ENCODE data around the gene PLPPR1. TPM values are rescaled to one million over a fixed set of nuclear protein-coding genes. Genes with fewer than 3 reads are reported as not detected.

PLPPR1 gene
- total and polyA plus RNA-seq, 2 experiments from 2014 or later, result 1.3 to 3.7 TPM

DNA sequence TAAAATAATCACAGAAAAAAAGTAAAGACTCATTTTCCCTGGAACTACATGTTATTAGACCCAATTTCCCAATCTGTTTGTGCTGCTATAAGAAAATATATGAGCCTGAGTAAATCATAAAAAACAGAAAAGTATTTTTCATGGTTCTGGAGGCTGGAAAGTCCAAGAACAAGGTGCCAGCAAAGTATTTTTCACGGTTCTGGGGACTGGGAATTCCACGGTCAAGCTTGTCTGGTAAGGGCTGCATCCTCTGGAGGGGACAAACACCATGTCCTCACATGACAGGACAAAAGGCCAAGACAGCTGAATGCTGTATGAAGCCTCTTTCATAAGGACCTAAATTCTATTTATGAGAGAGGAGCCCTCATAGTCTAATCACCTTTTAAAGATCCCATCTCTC lies 172.3 kb downstream of the PLPPR1 start:
- DNase-seq (ENCODE audit: low spot score), result no peak

More for the DNA sequence above, 172.3 kb downstream of the PLPPR1 start:
- H3K27ac ChIP-seq (ENCODE audit: low read depth), result no peak overlapping the region
- H3K27me3 Mint-ChIP-seq (ENCODE audit: insufficient read depth, low read depth, poor library complexity), result peaks cover 1% of the 10 kb centered on the region
- no peak for TF ChIP-seq CREB1 (CRISPR knock-in tag; IDR thresholded peaks at IDR 0.05; ENCODE audit: low read depth)
- TF ChIP-seq ZNF114 (CRISPR knock-in tag; IDR thresholded peaks at IDR 0.05), result no peak
- TF ChIP-seq JUNB (IDR thresholded peaks at IDR 0.05; ENCODE audit: unreplicated experiment), result no peak
- no peak for TF ChIP-seq EZH2 (IDR thresholded peaks at IDR 0.05; ENCODE audit: low read depth, unreplicated experiment)
- TF ChIP-seq POLR2AphosphoS5 (IDR thresholded peaks at IDR 0.05; ENCODE audit: low read depth), result no peak
- TF ChIP-seq NANOG (IDR thresholded peaks at IDR 0.05; ENCODE audit: borderline replicate concordance), result no peak
- TF ChIP-seq, protein P1, sequence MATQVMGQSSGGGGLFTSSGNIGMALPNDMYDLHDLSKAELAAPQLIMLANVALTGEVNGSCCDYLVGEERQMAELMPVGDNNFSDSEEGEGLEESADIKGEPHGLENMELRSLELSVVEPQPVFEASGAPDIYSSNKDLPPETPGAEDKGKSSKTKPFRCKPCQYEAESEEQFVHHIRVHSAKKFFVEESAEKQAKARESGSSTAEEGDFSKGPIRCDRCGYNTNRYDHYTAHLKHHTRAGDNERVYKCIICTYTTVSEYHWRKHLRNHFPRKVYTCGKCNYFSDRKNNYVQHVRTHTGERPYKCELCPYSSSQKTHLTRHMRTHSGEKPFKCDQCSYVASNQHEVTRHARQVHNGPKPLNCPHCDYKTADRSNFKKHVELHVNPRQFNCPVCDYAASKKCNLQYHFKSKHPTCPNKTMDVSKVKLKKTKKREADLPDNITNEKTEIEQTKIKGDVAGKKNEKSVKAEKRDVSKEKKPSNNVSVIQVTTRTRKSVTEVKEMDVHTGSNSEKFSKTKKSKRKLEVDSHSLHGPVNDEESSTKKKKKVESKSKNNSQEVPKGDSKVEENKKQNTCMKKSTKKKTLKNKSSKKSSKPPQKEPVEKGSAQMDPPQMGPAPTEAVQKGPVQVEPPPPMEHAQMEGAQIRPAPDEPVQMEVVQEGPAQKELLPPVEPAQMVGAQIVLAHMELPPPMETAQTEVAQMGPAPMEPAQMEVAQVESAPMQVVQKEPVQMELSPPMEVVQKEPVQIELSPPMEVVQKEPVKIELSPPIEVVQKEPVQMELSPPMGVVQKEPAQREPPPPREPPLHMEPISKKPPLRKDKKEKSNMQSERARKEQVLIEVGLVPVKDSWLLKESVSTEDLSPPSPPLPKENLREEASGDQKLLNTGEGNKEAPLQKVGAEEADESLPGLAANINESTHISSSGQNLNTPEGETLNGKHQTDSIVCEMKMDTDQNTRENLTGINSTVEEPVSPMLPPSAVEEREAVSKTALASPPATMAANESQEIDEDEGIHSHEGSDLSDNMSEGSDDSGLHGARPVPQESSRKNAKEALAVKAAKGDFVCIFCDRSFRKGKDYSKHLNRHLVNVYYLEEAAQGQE (IDR thresholded peaks at IDR 0.05; ENCODE audit: unreplicated experiment), result no peak
- TF ChIP-seq EZH2phosphoT487 (IDR thresholded peaks at IDR 0.05; ENCODE audit: unreplicated experiment), result no peak
- no peak for TF ChIP-seq ZNF331 (CRISPR knock-in tag; IDR thresholded peaks at IDR 0.05; ENCODE audit: low read depth)
- TF ChIP-seq, protein P2, sequence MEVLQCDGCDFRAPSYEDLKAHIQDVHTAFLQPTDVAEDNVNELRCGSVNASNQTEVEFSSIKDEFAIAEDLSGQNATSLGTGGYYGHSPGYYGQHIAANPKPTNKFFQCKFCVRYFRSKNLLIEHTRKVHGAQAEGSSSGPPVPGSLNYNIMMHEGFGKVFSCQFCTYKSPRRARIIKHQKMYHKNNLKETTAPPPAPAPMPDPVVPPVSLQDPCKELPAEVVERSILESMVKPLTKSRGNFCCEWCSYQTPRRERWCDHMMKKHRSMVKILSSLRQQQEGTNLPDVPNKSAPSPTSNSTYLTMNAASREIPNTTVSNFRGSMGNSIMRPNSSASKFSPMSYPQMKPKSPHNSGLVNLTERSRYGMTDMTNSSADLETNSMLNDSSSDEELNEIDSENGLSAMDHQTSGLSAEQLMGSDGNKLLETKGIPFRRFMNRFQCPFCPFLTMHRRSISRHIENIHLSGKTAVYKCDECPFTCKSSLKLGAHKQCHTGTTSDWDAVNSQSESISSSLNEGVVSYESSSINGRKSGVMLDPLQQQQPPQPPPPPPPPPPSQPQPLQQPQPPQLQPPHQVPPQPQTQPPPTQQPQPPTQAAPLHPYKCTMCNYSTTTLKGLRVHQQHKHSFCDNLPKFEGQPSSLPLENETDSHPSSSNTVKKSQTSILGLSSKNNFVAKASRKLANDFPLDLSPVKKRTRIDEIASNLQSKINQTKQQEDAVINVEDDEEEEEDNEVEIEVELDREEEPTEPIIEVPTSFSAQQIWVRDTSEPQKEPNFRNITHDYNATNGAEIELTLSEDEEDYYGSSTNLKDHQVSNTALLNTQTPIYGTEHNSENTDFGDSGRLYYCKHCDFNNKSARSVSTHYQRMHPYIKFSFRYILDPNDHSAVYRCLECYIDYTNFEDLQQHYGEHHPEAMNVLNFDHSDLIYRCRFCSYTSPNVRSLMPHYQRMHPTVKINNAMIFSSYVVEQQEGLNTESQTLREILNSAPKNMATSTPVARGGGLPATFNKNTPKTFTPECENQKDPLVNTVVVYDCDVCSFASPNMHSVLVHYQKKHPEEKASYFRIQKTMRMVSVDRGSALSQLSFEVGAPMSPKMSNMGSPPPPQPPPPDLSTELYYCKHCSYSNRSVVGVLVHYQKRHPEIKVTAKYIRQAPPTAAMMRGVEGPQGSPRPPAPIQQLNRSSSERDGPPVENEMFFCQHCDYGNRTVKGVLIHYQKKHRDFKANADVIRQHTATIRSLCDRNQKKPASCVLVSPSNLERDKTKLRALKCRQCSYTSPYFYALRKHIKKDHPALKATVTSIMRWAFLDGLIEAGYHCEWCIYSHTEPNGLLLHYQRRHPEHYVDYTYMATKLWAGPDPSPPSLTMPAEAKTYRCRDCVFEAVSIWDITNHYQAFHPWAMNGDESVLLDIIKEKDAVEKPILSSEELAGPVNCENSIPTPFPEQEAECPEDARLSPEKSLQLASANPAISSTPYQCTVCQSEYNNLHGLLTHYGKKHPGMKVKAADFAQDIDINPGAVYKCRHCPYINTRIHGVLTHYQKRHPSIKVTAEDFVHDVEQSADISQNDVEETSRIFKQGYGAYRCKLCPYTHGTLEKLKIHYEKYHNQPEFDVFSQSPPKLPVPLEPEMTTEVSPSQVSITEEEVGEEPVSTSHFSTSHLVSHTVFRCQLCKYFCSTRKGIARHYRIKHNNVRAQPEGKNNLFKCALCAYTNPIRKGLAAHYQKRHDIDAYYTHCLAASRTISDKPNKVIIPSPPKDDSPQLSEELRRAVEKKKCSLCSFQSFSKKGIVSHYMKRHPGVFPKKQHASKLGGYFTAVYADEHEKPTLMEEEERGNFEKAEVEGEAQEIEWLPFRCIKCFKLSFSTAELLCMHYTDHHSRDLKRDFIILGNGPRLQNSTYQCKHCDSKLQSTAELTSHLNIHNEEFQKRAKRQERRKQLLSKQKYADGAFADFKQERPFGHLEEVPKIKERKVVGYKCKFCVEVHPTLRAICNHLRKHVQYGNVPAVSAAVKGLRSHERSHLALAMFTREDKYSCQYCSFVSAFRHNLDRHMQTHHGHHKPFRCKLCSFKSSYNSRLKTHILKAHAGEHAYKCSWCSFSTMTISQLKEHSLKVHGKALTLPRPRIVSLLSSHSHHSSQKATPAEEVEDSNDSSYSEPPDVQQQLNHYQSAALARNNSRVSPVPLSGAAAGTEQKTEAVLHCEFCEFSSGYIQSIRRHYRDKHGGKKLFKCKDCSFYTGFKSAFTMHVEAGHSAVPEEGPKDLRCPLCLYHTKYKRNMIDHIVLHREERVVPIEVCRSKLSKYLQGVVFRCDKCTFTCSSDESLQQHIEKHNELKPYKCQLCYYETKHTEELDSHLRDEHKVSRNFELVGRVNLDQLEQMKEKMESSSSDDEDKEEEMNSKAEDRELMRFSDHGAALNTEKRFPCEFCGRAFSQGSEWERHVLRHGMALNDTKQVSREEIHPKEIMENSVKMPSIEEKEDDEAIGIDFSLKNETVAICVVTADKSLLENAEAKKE (CRISPR knock-in tag; IDR thresholded peaks at IDR 0.05), result no peak
- TF ChIP-seq, protein P3, sequence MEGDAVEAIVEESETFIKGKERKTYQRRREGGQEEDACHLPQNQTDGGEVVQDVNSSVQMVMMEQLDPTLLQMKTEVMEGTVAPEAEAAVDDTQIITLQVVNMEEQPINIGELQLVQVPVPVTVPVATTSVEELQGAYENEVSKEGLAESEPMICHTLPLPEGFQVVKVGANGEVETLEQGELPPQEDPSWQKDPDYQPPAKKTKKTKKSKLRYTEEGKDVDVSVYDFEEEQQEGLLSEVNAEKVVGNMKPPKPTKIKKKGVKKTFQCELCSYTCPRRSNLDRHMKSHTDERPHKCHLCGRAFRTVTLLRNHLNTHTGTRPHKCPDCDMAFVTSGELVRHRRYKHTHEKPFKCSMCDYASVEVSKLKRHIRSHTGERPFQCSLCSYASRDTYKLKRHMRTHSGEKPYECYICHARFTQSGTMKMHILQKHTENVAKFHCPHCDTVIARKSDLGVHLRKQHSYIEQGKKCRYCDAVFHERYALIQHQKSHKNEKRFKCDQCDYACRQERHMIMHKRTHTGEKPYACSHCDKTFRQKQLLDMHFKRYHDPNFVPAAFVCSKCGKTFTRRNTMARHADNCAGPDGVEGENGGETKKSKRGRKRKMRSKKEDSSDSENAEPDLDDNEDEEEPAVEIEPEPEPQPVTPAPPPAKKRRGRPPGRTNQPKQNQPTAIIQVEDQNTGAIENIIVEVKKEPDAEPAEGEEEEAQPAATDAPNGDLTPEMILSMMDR (conservative IDR thresholded peaks at IDR 0.05; ENCODE audit: low read depth in 2 of 2), result no peak
- TF ChIP-seq STAT1 (IDR thresholded peaks at IDR 0.05; ENCODE audit: unreplicated experiment), result no peak
- TF ChIP-seq, protein P4, sequence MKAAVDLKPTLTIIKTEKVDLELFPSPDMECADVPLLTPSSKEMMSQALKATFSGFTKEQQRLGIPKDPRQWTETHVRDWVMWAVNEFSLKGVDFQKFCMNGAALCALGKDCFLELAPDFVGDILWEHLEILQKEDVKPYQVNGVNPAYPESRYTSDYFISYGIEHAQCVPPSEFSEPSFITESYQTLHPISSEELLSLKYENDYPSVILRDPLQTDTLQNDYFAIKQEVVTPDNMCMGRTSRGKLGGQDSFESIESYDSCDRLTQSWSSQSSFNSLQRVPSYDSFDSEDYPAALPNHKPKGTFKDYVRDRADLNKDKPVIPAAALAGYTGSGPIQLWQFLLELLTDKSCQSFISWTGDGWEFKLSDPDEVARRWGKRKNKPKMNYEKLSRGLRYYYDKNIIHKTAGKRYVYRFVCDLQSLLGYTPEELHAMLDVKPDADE (IDR thresholded peaks at IDR 0.05), result no peak
- no peaks in the 10 kb centered on the region for H3K9me3 Mint-ChIP-seq
- H3K79me2 ChIP-seq (replicated peaks; ENCODE audit: insufficient read depth), result no peaks in the 10 kb centered on the region
- no peak overlapping the region for H3K27ac Mint-ChIP-seq
- H3F3A ChIP-seq (replicated peaks; ENCODE audit: low read depth), result no peaks in the 10 kb centered on the region
- H3K4me3 ChIP-seq, result no peak overlapping the region
- H2AFZ ChIP-seq, result no peak overlapping the region
- H3K4me1 ChIP-seq (ENCODE audit: insufficient read depth), result no peaks in the 10 kb centered on the region
- H3K4me1 Mint-ChIP-seq, result 0 out of 3 replicates have a peak, but pooled peaks cover 2% of the 10 kb centered on the region
- H3K4me3 Mint-ChIP-seq, result no peak overlapping the region
- H3K36me3 ChIP-seq (ENCODE audit: insufficient read depth), result no peaks in the 10 kb centered on the region
- no peaks in the 10 kb centered on the region for H4K20me1 ChIP-seq (replicated peaks; ENCODE audit: insufficient read depth)
- H3K4me2 ChIP-seq, result no peak overlapping the region
- peaks cover 7% of the 10 kb centered on the region for H3K9me2 ChIP-seq (ENCODE audit: insufficient read depth)
- ATAC-seq, result no peak
- H3K36me3 Mint-ChIP-seq (ENCODE audit: low read depth), result no peaks in the 10 kb centered on the region
- no peaks in the 10 kb centered on the region for H3K27me3 ChIP-seq (ENCODE audit: insufficient read depth)

Measured in GM23338 (cell line).